Myometrial cell (primary cell): Measurements from ENCODE around the gene STXBP4. TPM values are rescaled to one million over a fixed set of nuclear protein-coding genes. Genes with fewer than 3 reads are reported as not detected.

Experiments used
- total RNA-seq: library from RNA; depleted of rRNA; stranded (reverse); fragments of >200 nt; gene quantifications from 2 replicates; pipeline ENCODE4 v1.2.3, GENCODE V29; 2015

Gene STXBP4, protein sequence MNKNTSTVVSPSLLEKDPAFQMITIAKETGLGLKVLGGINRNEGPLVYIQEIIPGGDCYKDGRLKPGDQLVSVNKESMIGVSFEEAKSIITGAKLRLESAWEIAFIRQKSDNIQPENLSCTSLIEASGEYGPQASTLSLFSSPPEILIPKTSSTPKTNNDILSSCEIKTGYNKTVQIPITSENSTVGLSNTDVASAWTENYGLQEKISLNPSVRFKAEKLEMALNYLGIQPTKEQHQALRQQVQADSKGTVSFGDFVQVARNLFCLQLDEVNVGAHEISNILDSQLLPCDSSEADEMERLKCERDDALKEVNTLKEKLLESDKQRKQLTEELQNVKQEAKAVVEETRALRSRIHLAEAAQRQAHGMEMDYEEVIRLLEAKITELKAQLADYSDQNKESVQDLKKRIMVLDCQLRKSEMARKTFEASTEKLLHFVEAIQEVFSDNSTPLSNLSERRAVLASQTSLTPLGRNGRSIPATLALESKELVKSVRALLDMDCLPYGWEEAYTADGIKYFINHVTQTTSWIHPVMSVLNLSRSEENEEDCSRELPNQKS
- total RNA-seq, result 5.2 and 5.5 TPM in 2 replicates

DNA sequence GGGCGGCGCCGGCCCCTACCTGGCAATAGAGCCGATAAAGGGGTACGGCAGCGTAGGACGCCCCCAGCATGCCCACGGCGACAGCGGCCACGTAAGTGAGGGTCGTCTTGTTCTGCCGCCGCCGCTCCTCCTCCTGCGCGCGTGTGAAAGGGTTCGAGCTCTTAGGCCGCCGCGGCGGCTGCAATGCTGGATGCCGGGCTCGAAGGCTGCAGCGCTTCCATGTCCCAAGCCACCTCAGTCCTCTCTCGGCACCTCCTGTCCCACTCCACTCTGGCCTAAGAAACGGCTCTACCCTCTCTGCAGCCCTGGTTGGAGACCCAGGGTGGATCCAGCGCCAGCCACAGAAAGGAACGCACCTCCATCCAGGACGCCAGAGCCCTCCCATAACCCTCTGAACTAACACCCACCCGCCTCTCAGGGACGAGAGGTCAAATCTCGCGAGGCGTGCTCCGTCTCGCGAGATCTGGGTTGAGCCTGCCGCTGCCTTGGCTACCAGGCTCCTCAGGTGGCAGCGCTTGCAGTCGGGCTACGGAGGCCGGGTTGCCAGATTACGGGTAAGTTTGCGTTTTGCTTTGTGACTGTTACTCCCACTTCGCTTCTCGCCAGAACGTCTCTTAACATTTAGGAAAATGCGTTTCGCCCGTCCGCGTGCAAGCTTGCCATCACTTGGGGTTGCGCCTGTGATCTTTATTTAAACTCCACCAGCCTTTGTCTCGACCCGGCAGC, at the start of gene STXBP4, which contains the start of gene COX11:
STXBP4 (plus strand) TSS at position 504 of the 726 bp plus-strand sequence. CDS start 17,455 bp downstream, outside the sequence.
COX11 (minus strand) TSS at position 393 of the 726 bp plus-strand sequence; CDS start at position 385, 8 bp downstream.

Other genes starting within 250 kb of the STXBP4 start
- 22.5 and 23.4 TPM in 2 replicates for gene TOM1L1, start 67.9 kb upstream of the STXBP4 start, total RNA-seq
- gene COX11, start 111 bp upstream of the STXBP4 start, total RNA-seq, result 64.3 and 82.1 TPM in 2 replicates